Transverse colon (tissue), 4 donors: ENCODE measurements around the gene PLCL2. TPM values are rescaled to one million over a fixed set of nuclear protein-coding genes. Genes with fewer than 3 reads are reported as not detected.

ENCODE experiments used
- DNase-seq: peaks from one replicate; pipeline ENCODE4 v3.0.0-alpha.2; 2019
- H3K27ac ChIP-seq, 4 donors: fragments of 200-600 bp; sonication (generic); 2 replicates each; pipeline ENCODE4 v1.5.1; 2016 to 2018; ENCODE audit warnings: inconsistent platforms in 4 of 4
- H3K27me3 ChIP-seq: fragments of 200-600 bp; sonication (generic); 2 replicates; pipeline ENCODE4 v1.5.1; 2017; ENCODE audit warnings: inconsistent platforms
- H3K36me3 ChIP-seq, 4 donors: fragments of 200-600 bp; sonication (generic); 2 replicates each; pipeline ENCODE4 v1.5.1; 2017 to 2019; ENCODE audit warnings: inconsistent platforms in 4 of 4
- H3K4me1 ChIP-seq, 4 donors: fragments of 200-600 bp; sonication (generic); 2 replicates each; pipeline ENCODE4 v1.5.1; 2017 to 2020; ENCODE audit warnings: inconsistent platforms in 4 of 4
- H3K4me3 ChIP-seq, 4 donors: fragments of 200-600 bp; sonication (generic); 1 replicate in 1 of 4; 2 replicates in 3 of 4; pipeline versions ENCODE4 v1.5.1 to v1.6.1; 2017 to 2019; ENCODE audit warnings: inconsistent platforms in 4 of 4
- H3K9me3 ChIP-seq, 2 donors: fragments of 200-600 bp; sonication (generic); 2 replicates each; pipeline ENCODE4 v1.5.1; 2017 to 2019; ENCODE audit warnings: inconsistent platforms in 2 of 2
- EP300 ChIP-seq: sonication (generic); formaldehyde crosslinking; IDR thresholded peaks from one replicate; pipeline ENCODE4 v1.6.1; 2017; ENCODE audit warnings: antibody characterized with exemption, low read depth
- POLR2A ChIP-seq: fragments of 450-650 bp; IDR thresholded peaks from one replicate; pipeline ENCODE4 v1.6.1; 2016; ENCODE audit warnings: antibody characterized with exemption, mild to moderate bottlenecking, moderate library complexity
- POLR2AphosphoS5 ChIP-seq, 3 donors: sonication (generic); formaldehyde crosslinking; IDR thresholded peaks; one replicate each; pipeline ENCODE4 v1.6.1; 2016; ENCODE audit warnings: antibody characterized with exemption in 3 of 3
- WGBS, 2 donors: methylation state at CpG; one replicate each; pipeline ENCODE4 v1.1.5; 2018; ENCODE audit warnings: low coverage in 1 of 2; 5-methylcytosine and 5-hydroxymethylcytosine counted together
- in situ Hi-C, 4 donors: fragments of 200-750 bp; cut with MboI; loops; one replicate each; pipeline versions ENCODE4 v1.15.0 to v1.15.1; 2017; ENCODE audit warnings: low sequenced_read_pairs in 3 of 4, low pct_ligation_motif_present in 1 of 4, low pct_unique_long_range_greater_than_20kb in 1 of 4
- intact Hi-C: fragments of 100-400 bp; cut with DNase I; formaldehyde crosslinking; loops from one replicate; pipeline ENCODE4 v1.15.1; 2023; ENCODE audit warnings: low total_unique reads
- total RNA-seq, 4 donors: library from RNA; depleted of rRNA; stranded (reverse); fragments of >200 nt; gene quantifications; one replicate each; pipeline ENCODE4 v1.1.0, GENCODE V29; 2016
- TF ChIP-seq, protein P1 (sequence below), 5 experiments: fragments of 200-600 bp in 3 of 5; fragments of 450-650 bp in 2 of 5; sonication (generic) in 3 of 5; IDR thresholded peaks; 1 replicate in 2 of 5; 2 replicates in 3 of 5; pipeline ENCODE4 v1.5.1; 2016 to 2017; ENCODE audit warnings: antibody characterized with exemption in 5 of 5, inconsistent platforms in 3 of 5, mild to moderate bottlenecking in 2 of 5, moderate library complexity in 1 of 5

The PLCL2 gene
- total RNA-seq, 4 donors from 2014 or later, result 17.2 to 41.4 (median 35.9) TPM

- Histone ChIP-seq H3K36me3 (no peaks in the 10 kb centered on the region), H3K4me1 (peaks cover 0 to 18% (median 0%) of the 10 kb centered on the region in 4 donors), H3K9me3 (peaks cover 8 to 13% of the 10 kb centered on the region in 2 donors), H3K27ac (no peak overlapping the region), H3K27me3 (no peaks in the 10 kb centered on the region), H3K4me3 (no peak overlapping the region)
- no peak for TF ChIP-seq POLR2AphosphoS5 (IDR thresholded peaks at IDR 0.05)
- TF ChIP-seq, protein P1, sequence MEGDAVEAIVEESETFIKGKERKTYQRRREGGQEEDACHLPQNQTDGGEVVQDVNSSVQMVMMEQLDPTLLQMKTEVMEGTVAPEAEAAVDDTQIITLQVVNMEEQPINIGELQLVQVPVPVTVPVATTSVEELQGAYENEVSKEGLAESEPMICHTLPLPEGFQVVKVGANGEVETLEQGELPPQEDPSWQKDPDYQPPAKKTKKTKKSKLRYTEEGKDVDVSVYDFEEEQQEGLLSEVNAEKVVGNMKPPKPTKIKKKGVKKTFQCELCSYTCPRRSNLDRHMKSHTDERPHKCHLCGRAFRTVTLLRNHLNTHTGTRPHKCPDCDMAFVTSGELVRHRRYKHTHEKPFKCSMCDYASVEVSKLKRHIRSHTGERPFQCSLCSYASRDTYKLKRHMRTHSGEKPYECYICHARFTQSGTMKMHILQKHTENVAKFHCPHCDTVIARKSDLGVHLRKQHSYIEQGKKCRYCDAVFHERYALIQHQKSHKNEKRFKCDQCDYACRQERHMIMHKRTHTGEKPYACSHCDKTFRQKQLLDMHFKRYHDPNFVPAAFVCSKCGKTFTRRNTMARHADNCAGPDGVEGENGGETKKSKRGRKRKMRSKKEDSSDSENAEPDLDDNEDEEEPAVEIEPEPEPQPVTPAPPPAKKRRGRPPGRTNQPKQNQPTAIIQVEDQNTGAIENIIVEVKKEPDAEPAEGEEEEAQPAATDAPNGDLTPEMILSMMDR (IDR thresholded peaks at IDR 0.05), result no peak
- no peak for TF ChIP-seq EP300
- no peak for TF ChIP-seq POLR2A
- WGBS, 2 donors, result 45 to 76% methylated on average over 2 of the region's 2 CpGs
- in situ Hi-C loops, result no loop called here
- DNase-seq, result no peak
- intact Hi-C loops, result no loop called here
Measured at GRCh38 chr3:16999161-16999560, 114.4 kb downstream of the PLCL2 start.

GRCh38 chr3:16999871-17000270 is 115.1 kb downstream of the PLCL2 start:
- Histone ChIP-seq H3K9me3 (peaks cover 8 to 13% of the 10 kb centered on the region in 2 donors), H3K4me3 (no peak overlapping the region), H3K36me3 (no peaks in the 10 kb centered on the region), H3K27me3 (no peaks in the 10 kb centered on the region), H3K4me1 (peaks cover 0 to 15% (median 0%) of the 10 kb centered on the region in 4 donors), H3K27ac (no peak overlapping the region)
- in situ Hi-C loops (no loop called here), intact Hi-C loops (no loop called here)
- TF ChIP-seq POLR2AphosphoS5 (IDR thresholded peaks at IDR 0.05), result no peak
- no peak for TF ChIP-seq EP300
- TF ChIP-seq POLR2A, result no peak
- TF ChIP-seq, protein P1 (IDR thresholded peaks at IDR 0.05), result no peak
- no peak for DNase-seq

DNA sequence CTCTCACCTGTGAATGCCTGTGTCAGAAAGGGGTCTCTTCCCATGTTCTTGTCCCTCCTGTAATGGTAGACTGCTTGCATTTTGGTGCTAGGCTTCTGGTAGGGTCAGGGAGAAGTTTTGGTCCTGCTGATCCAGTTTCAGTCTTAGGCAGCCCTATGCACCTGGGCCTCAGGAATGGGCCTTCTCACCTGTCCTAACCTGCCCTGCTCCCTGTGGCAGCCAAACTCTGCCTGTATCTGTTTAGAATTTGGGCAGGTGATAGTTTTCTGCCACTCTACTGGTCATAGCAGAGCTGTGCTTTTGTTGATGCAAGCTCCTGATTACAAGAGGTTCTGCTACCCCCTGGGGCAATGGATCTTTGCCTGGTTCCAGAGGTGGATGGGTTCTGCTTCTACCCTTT is 118.7 kb downstream of the PLCL2 start:
- DNase-seq, result no peak
- in situ Hi-C loops, result no loop called here
- Histone ChIP-seq H3K9me3 (peaks cover 8 to 13% of the 10 kb centered on the region in 2 donors), H3K27ac (no peak overlapping the region), H3K27me3 (no peaks in the 10 kb centered on the region), H3K4me1 (peaks cover 0 to 4% (median under 1%) of the 10 kb centered on the region in 4 donors), H3K36me3 (no peaks in the 10 kb centered on the region), H3K4me3 (no peak overlapping the region)
- intact Hi-C loops, result no loop called here
- TF ChIP-seq POLR2A (no peak), EP300 (no peak)

GRCh38 chr3:17006132-17006852 is 121.5 kb downstream of the PLCL2 start:
- peaks cover 5 to 10% of the 10 kb centered on the region in 2 donors for H3K9me3 ChIP-seq
- peaks cover 0 to 4% (median 0%) of the 10 kb centered on the region in 4 donors for H3K4me1 ChIP-seq
- no peak for TF ChIP-seq POLR2A
- TF ChIP-seq EP300, result no peak
- no peak for DNase-seq
- H3K36me3 ChIP-seq, result no peaks in the 10 kb centered on the region
- WGBS, 2 donors, result 42 to 50% methylated on average over 2 of the region's 2 CpGs
- in situ Hi-C loops (no loop called here), intact Hi-C loops (no loop called here)
- H3K27ac ChIP-seq, result no peak overlapping the region
- H3K4me3 ChIP-seq, result no peak overlapping the region
- H3K27me3 ChIP-seq, result no peaks in the 10 kb centered on the region

DNA sequence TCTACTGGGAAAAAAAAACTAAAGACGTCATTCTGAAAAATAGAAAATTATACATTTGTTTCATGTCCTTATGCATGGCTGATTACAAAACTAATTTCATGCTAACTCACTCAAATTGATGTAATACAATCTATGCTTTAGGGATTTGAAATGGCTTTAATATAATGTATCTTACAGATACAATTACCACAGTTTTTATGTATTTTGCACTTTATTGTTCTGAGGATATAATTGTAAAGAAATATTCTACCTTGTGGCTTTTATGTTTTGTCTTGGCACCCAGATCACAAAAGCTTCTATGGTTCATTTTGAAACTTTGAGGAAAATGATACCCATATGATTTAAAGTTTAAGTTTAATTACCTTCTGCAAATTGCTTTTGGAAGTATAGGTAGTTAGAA is 122.5 kb downstream of the PLCL2 start:
- in situ Hi-C loops, result no loop called here
- intact Hi-C loops, result no loop called here
- Histone ChIP-seq H3K27me3 (no peaks in the 10 kb centered on the region), H3K4me3 (no peak overlapping the region), H3K9me3 (peaks cover 0 to 1% of the 10 kb centered on the region in 2 donors), H3K27ac (no peak overlapping the region), H3K4me1 (peaks cover 0 to 4% (median 0%) of the 10 kb centered on the region in 4 donors), H3K36me3 (no peaks in the 10 kb centered on the region)
- TF ChIP-seq POLR2A, result no peak
- TF ChIP-seq POLR2AphosphoS5 (IDR thresholded peaks at IDR 0.05), result no peak
- no peak for TF ChIP-seq EP300
- TF ChIP-seq, protein P1 (IDR thresholded peaks at IDR 0.05), result no peak
- no peak for DNase-seq
- 78 to 100% methylated on average over 1 of the region's 1 CpG for WGBS, 2 donors
